Fibroblast of the conjunctiva (primary cell): Measurements from ENCODE around the gene MMAB.

Experiments used
- DNase-seq: peaks from one replicate; pipeline ENCODE4 v3.0.0-alpha.2; 2010; ENCODE audit warnings: low read depth

The MMAB gene

DNA sequence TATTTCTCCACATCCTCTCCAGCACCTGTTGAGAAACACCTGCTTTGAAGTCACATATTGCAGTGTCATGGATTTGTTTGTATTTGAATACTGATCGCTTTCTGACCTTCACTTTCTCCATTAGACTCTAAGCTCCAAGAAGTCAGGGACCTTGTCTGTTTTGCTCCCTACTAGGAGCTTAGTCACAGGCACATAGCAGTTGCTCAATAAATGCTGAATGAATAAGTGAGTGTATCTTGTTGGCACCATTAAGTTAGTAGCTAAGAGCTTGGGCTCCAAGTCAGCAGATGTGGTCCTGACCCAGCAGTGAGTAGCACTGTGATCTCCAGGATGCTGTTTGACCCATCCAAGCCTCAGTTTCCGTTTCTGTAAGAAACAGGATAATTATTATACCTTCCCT, 10.4 kb upstream of the MMAB start:
- DNase-seq: no peak

DNA sequence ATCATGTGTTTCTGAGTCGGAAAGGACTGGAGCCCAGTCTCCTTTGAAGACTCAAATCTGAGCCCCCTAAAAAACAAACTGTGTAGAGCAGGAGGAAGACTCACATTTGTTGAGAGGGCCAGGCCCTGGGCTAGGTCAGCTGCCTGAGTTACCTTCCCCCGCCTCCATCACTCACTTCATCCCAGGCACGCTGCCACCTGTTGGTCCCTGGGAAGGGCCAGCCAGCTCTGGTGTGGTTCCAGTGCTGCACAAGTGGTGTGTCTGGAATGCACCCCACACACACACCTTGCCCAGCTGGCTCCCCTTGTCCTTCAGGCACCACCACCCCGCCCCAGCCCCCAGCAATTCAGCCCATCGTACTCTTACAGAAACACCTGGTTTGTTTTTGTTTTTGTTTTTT, 9.3 kb upstream of the MMAB start:
- DNase-seq: no peak

DNA sequence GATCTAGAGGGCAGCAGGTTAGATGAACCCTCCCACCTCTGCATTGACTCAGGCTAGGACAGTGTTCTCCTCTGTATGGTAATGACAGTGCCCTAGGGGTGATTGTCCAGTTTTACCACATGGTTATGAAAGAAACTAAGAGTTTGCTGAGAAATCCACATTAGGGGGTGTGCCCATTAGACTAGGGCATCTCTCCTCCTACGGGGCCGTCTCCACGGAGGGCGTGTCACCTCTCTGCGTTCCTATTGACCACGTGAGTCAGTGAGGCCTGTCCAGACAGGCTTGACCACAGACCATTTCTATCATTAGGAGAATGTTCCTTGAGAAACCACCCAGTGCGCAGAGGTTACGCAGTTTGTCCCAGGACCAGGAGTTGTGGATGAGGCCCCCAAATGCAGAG, 8.6 kb upstream of the MMAB start:
- DNase-seq: no peak

DNA sequence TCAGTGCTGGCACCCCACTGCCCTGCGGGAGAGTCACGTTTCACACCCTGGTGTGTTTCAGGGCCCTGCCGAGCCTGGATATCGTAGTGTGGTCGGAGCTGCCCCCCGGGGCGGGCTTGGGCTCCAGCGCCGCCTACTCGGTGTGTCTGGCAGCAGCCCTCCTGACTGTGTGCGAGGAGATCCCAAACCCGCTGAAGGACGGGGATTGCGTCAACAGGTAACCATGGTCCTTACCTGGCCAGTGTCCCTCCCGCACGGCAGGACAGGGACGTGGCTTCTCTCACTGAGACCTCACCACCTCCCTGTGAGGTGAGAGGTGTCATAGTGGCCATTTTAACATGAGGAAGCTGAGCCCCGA, 8.0 kb upstream of the MMAB start:
- no peak for DNase-seq

DNA sequence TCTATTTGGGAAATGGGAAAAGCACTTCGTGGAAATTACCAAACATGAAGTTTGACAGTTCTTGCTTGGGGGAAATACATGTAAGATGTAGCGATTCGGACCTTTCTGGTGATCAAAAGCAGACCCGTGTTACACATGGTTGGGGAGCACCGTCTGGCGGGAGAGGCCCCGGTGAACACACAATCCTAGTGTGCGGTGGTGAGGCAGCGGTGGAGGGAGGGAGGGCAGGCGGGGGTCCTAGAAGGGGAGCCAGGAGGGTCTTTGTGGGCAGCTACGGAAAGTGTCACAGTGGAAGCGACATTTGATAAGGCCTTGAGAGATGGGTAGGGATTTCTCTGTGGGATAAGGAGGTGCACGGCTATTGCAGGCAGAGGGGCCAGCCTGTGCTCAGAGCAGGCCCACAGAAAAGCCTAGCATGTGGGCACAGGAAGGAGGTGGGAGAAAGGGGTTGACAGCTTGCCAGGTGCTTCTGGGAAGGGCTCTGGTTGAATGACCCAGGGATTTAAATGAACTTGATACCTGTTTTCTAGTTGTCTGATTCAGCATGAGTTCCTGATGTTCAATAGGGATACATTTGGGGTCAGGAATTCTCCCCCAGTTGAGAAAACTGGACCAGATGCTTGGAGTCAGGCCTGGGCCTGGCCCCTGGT, 7.5 kb upstream of the MMAB start:
- no peak for DNase-seq

DNA sequence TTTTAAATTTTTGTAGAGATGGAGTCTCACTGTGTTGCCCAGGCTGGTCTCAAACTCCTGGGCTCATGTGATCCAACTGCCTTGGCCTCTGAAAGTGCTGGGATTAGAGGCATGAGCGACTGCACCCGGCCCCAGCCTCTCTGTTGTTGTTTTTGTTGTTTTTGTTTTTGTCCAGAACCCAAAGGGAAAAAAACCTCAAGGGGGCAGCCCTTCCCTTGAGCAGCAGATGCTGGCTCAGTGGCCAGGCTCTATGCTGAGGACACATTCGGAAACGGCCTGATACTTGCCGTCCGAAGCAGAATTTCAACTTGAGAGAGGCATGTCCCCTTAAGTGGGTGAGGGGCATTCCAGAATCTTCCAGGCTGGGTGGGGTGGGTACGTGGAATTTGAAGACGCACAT, 7.0 kb upstream of the MMAB start:
- no peak for DNase-seq

DNA sequence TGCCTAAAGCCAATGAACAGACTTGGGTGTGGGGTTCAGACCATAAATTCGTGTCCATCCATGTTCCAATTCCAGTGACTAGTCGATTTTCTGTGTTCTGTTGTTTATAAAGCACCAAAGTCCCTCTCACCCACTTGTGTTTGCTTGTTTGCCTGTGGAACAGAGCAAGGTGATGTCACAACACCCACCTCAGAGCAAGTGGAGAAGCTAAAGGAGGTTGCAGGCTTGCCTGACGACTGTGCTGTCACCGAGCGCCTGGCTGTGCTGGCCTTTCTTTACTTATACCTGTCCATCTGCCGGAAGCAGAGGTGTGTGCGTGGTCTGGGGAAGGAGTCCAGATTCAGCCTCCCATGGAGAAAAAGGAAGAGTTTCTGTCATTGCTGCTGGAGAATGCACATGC, 6.3 kb upstream of the MMAB start:
- no peak for DNase-seq

DNA sequence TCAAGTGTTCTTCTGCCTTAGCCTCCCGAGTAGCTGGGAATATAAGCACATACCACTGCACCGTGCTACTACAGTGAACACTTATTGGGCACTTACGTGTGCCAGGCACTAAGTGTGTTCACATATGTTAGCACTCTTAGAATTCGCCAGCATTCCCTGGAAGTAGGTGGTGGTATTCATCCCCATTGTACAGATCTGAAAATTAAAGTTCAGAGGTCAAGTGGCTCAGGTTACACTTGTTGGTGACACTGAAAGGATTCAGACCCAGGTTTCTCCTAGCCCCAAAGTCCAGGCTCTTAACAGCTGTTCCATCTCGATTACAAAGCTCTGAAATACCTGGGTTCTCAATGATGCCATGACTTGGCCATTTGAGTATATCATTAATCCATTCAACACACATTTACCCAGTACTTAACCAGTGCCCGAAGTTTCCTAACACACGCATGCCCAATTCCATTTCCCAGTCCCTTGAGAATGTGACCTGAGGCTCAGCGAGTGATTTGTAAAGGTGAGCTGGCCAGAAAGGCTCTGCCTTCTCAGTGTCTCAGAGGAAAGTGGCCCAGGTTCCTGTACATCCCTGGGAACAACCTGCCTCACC, 5.1 kb upstream of the MMAB start:
- no peak for DNase-seq

DNA sequence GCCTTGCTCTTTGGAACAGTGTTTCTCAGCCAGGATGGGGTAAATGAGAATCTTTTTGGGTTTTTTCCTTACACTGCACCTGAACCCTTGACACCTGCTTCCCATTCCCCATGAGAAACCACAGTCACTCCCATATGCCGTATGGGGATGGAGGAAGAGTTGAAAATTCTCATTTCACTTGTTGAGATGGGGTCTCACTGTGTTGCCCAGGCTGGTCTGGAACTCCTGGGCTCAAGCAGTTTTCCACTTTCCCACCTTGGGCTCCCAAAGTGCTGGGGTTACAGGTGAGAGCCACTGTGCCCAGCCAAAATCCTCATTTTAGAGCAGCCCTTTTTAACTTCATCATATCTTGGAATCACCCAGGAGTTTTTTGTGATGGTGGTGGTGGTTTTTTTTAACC, 4.0 kb upstream of the MMAB start:
- no peak for DNase-seq

DNA sequence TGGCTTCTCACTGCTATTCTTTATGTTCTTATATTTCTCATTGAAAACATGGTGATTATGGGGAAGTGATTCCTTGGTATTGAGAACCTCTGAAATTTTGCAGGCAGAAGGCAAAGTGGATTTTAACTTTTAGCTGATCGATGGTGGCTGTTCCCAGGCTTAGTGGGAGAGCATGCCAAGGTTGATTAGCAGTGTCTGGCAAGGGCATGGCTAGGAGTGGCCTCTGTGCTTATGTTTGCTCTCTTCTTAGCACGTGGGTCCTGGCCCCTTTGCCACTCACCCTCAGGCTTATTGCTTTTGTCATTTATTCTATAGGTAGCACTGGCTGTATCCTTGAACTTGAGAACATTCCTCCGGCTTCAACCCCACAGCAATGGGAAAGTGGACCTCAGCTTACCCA, 2.4 kb upstream of the MMAB start:
- no peak for DNase-seq

DNA sequence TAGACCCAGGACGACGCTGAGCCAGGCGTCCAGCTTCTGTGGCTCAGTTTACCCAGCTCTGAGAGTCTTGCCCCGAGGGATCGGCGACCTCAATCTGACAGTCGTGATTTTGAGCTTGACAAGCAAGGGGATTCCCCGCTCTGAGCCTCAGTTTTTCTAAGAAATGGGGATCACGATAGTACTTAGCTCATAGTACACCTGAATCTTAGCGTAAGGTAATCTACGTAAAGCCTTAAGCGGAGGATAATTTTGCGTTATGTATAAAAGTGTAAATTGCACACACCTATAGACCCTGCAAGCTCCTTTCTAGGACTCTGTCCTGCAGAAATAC, 575 bp upstream of the MMAB start:
- no peak for DNase-seq

DNA sequence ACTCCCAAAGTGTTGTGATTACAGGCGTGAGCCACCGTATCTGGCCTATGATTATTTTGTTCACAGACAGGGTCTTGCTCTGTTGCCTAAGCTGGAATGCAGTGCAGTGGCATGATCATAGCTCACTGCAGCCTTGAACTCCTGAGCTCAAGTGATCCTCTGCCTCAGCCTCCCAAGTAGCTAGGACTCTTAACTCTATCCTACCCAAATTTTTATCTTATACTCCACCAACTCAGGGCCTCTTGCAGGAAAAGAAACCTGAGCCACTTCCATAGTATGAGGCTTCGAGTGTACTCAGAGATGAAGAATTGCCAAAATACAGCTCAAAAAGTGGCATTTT, 828 bp downstream of the MMAB start:
- no peak for DNase-seq

DNA sequence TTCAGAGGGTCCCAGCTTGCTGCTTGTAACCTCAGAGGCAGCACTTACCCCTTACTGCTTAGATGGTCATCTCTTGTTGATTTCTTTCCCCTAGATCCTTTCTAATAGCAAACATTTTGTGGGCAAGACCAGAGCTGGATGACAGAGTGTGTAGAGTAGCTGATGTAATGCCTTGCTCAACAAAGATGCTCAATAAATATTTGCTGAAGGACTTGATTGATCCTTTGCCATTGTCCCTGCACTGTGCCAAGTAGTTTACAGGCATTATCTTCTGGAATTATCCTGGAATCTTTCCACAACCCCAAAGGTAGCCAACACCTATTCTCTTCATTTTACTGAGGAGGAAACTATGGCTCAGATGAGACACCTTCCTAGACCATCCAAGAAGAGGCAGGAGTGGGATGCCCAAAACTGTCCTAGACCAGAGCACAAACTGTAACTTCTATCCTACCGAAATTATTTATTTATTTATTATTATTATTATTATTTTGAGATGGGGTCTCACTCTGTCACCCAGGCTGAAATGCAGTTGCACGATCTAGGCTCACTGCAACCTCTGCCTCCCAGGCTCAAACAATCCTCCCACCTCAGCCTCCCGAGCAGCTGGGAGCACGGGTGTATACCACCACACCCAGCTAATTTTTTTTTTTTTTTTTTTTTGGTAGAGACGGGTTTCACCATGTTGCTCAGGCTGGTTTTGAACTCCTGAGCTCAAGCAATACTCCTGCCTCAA, 1.4 kb downstream of the MMAB start:
- DNase-seq: no peak

DNA sequence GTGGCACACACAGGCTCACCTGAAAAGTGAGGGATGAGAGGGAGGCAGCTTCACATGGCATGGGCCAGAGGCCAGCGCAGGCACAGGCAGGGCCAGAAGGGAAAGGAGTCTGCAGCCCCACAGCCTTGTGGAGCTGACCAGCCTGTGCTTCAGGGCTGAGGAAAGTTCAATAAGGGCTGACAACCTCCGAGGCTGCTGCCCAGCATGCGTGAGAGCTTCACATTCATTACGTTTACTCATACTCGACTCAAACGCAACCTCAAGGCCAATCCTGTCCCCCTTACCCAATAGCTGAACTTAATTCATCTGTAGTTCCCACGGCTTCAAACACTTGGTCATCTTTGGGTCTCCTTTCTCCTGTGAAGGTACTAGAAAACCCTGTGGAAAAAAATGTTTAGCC, 4.8 kb downstream of the MMAB start:
- no peak for DNase-seq

DNA sequence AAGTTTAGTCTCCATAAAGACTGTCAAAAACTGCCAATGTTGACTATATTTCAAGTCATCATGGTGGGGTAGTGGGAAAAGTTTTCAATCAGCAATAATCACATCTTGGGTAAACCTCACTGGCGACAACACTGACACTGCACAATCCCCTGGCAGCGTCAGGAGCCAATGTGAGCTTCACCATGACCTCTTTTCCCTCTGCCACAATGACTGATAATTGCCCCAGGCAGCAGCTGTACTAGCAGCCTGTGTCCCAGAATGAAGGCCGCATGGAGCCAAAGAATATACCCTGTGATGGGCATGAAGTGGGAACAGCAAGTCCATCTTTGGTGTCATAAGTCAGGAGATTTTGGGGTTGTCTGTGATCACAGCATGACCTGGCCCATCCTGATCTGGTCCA, 5.3 kb downstream of the MMAB start:
- no peak for DNase-seq

DNA sequence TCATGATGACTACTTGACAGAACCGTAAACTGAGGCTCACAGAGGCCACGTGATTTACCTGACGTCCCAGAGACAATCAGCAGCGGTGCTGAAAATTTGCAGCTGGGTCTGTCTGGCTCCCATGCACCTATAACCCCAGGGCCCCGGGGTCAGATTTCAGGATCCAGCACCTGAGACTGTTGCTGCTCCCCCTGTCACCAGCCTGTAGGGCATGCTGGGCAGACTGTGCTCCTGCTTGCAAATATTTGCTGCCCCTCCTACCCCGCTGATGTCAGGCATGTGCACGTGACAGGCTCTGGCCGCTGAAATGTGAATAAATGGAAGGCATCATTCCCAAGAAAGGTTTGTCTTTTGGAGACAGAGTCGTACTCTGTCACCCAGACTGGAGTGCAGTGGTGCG, 6.0 kb downstream of the MMAB start:
- no peak for DNase-seq

DNA sequence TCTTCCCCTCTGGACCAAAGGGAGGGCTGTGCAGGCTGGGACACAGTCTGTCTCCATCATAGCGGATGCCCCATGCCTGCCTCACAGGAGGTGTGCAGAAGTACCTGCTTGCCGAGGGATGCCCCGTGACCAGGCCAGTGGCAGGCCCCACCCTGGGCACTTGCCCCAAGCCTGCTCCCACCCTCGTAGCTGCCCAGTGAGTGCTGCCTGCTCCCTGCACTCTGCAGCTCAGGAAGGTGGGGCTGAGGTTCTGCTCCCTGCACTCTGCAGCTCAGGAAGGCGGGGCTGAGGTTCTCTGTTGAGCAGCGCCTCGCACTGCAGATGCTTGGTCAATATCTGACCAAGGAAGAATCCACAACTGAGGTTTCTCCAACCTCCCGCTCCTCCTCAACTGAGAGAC, 6.9 kb downstream of the MMAB start:
- no peak for DNase-seq

DNA sequence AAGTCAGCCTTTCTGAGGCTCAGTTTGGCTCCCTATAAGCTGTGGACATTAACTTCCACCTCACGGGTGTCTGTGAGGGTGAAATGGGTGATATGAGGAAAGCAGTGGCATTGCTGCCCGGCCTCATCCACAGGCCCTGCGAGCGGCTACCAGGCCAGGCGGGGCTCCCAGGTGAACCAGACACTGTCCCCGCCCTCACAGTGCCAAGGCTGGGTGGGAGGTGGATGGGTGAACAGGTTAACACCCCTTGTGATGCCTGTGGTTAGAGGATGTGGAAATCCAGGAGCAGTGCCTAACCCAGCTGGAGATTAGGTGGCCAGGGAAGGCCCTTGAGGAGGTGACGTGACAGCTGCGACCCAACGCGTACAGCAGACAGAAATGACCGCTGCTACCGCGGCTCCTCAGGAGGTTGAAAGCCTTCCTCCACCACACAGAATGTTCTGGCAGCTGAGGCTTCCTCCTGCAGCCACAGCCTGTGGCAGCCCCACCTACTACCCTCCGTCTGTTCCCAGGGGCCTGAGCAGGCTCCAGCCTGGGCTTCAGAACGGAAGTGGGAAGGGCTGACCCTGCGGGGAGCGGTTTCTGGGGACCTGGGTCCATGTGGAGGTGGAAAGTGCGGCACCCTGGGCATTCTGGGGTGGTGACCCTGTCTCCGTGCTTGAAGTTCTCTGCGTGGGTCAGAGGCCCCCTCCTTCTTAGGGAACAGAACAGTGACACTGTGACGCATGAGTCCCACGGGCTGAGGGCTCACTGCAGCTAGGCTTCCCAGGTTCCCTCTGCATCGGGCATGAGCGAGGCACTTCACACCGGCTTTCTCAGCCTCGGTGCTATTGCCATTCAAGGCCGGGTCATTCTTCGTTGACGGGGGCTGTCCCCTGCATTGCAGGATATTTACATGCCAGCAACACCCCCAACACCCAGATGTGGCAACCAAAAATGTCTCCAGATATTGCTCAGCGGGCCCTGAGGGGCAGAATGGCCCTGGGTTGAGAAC, 9.7 kb downstream of the MMAB start:
- DNase-seq: no peak

DNA sequence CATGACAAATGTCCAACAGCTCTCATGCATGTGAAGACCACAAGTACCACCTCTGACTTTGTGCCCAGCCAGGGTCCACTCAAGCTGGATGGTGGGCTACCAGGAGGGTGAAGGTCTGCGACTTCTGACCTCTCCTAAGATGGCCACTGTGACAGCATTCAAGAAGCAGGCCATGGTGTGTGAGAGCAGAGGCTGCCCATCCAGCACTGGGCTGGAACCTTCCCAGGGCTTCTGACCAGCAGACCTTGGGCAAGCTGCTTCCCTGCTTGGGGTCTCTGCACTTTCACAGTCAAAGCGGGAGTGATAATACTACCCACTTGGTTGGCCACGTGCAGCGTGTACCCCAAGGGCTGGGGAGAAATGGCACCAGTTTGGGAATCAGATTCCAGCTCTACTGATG, 10.4 kb downstream of the MMAB start:
- DNase-seq: no peak

DNA sequence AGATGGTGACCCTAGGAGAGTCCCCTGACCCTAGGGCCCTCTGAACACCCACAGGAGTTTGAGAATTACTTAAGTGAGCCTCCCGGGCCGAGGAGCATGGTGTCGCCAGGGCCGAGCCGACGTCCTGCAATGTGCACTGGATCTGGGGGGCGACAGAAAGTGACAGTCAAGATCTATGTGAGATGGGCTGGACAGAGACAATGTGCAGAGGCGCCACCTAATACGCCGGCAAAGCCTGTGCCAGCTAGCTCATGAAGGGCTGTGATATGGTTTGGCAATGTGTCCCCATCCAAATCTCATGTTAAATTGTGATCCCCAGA, 11.6 kb downstream of the MMAB start:
- DNase-seq: no peak

DNA sequence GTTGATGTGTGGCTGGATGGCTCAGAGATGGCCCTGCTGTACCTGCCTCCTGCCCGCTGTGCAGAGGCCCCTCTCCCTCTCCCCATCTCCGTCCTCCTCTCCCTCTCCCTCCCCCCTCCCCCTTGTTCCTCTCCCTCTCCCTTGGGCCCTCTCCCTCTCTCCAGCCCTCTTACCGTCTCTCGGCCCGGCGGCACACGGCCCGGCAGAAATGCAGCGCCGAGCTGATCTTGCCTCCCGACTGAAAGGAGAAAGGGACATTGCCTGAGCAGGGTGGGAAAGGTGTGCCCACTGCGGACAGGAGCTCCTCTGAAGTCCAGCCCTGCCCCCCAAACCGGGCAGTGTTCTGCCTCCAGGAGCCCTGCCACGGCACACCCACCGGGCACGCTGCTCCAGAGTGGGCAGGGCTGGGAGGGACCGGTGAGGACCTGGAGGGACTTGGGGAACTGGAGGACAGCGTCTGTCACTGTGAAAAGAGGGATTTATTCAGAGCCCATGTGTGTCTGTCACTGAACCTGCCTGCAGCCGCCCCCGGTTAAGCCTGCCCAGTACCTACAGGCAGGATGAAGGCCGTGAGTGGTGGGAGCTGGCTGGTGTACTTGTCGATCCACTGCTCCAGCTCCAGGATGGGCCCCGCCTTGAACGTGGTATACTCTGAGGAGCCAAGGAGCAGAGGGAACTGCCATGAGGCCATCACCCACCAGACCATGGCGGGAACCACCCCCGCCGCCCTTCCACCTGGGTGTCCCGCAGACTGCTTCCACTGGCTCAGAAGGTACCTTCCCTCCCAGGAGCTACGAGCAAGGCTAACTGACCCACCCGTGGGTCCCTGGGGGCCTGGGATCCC, 12.2 kb downstream of the MMAB start:
- no peak for DNase-seq

DNA sequence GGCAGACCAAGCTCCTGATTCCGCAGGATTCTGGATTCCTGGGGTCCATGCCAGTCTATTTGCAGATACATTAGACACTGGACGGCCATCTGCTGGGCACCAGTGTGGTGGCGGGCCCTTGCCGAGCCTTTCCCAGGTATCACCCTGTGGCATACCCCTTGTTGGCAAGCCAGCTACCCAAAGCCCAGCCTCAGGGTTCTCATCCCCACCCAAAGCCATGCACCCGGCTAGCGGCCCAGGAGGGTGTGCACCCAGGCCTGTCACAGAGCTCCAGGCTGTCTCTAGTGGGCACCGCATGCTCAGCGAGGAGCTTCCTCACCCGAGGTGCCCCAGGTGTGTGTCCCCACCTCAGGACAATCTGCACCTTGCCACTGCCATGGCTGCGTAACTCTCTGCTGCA, 13.7 kb downstream of the MMAB start:
- no peak for DNase-seq
